DND-41 (cell line): ENCODE data around the gene ST7.

Experiments used
- ATAC-seq: fragments of 200-7000 bp; cut with Tn5 transposase; 3 replicates; pipeline ENCODE4 v1.9.1; 2021; ENCODE audit warnings: low read depth; ENCODE audit not compliant: insufficient read depth
- DNase-seq: peaks from one replicate; pipeline ENCODE4 v3.0.0-alpha.2; 2020
- H2AFZ ChIP-seq: 2 replicates; pipeline ENCODE4 v1.6.0; 2012; ENCODE audit warnings: low read depth, low read length
- H3K27ac ChIP-seq: 2 replicates; pipeline ENCODE4 v1.5.1; 2012; ENCODE audit warnings: low read length, inconsistent platforms
- H3K27me3 ChIP-seq: fragments of 200-600 bp; sonication (generic); 2 replicates; pipeline ENCODE4 v1.6.0; 2012; ENCODE audit warnings: low read length, mild to moderate bottlenecking, inconsistent platforms; ENCODE audit not compliant: insufficient read depth, poor library complexity
- H3K36me3 ChIP-seq: 2 replicates; pipeline ENCODE4 v1.5.1; 2012; ENCODE audit warnings: low read length, inconsistent platforms; ENCODE audit not compliant: insufficient read depth
- H3K4me1 ChIP-seq: 2 replicates; pipeline ENCODE4 v1.5.1; 2012; ENCODE audit warnings: mild to moderate bottlenecking, low read length; ENCODE audit not compliant: insufficient read depth
- H3K4me2 ChIP-seq: 2 replicates; pipeline ENCODE4 v1.6.0; 2012; ENCODE audit warnings: mild to moderate bottlenecking, moderate library complexity, low read length, inconsistent platforms; ENCODE audit not compliant: insufficient read depth
- H3K4me3 ChIP-seq, 2 experiments: fragments of 200-600 bp in 1 of 2; shearing (Covaris generic) in 1 of 2; 2 replicates each; pipeline ENCODE4 v1.5.1; 2012 to 2016; ENCODE audit warnings: inconsistent platforms in 2 of 2, low read length in 2 of 2, mild to moderate bottlenecking in 2 of 2, low read depth in 1 of 2, moderate library complexity in 1 of 2
- H3K79me2 ChIP-seq: 2 replicates; pipeline ENCODE4 v1.6.0; 2012; ENCODE audit warnings: low read length, inconsistent platforms; ENCODE audit not compliant: insufficient read depth
- H3K9ac ChIP-seq: 2 replicates; pipeline ENCODE4 v1.6.0; 2012; ENCODE audit warnings: low read depth, mild to moderate bottlenecking, inconsistent platforms, low read length, moderate library complexity
- H3K9me3 ChIP-seq: 2 replicates; pipeline ENCODE4 v1.5.1; 2012; ENCODE audit warnings: low read length, moderate library complexity, mild to moderate bottlenecking, inconsistent platforms; ENCODE audit not compliant: insufficient read depth, severe bottlenecking
- H4K20me1 ChIP-seq: 2 replicates; pipeline ENCODE4 v1.6.0; 2012; ENCODE audit warnings: low read length; ENCODE audit not compliant: insufficient read depth
- EZH2 ChIP-seq: IDR thresholded peaks from 3 replicates; pipeline ENCODE4 v1.6.1; 2012; ENCODE audit warnings: borderline replicate concordance, low read depth, mild to moderate bottlenecking, moderate library complexity, low read length, inconsistent platforms; ENCODE audit not compliant: severe bottlenecking
- TF ChIP-seq, protein P1 (sequence below): IDR thresholded peaks from 2 replicates; pipeline ENCODE4 v1.5.1; 2012; ENCODE audit warnings: borderline replicate concordance, low read length, moderate library complexity, mild to moderate bottlenecking; ENCODE audit not compliant: poor library complexity, severe bottlenecking; ENCODE audit errors: extremely low read depth

Gene ST7, protein sequence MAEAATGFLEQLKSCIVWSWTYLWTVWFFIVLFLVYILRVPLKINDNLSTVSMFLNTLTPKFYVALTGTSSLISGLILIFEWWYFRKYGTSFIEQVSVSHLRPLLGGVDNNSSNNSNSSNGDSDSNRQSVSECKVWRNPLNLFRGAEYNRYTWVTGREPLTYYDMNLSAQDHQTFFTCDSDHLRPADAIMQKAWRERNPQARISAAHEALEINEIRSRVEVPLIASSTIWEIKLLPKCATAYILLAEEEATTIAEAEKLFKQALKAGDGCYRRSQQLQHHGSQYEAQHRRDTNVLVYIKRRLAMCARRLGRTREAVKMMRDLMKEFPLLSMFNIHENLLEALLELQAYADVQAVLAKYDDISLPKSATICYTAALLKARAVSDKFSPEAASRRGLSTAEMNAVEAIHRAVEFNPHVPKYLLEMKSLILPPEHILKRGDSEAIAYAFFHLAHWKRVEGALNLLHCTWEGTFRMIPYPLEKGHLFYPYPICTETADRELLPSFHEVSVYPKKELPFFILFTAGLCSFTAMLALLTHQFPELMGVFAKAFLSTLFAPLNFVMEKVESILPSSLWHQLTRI

DNA sequence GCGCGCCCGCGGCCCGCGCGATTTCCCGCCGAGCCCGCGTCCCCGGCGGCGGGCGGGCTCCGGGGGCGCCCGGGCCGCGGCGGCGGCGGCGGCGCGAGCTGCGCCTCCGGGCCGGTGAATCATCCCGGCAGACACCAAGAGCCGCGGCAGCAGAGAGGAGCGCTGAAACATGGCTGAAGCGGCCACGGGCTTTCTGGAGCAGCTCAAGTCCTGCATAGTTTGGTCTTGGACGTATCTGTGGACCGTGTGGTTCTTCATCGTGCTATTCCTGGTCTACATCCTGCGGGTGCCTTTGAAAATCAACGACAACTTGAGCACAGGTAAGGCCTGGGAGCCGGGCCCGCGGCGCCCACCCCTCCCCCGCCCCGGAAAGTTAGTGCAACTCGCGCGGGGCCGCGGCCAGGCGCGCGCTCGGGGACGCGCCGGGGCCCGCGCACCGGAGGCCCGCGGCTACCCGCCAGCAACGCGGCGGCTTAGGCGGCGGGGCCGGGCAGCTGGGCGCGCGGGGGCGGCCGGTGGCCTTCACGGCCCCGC, at the start of gene ST7:
Gene ST7 (plus strand): TSS at position 130 of the 534 bp plus-strand sequence. CDS start 40 bp downstream, at position 170.
- no peaks in the 10 kb centered on the region for H3K9me3 ChIP-seq
- no peak within 1 kb of the TSS for H3K4me3 ChIP-seq
- H3K4me1 ChIP-seq: no peaks in the 10 kb centered on the region
- H3K4me2 ChIP-seq: no peak within 1 kb of the TSS
- H3K9ac ChIP-seq: no peak within 1 kb of the TSS
- H4K20me1 ChIP-seq: no peaks in the 10 kb centered on the region
- no peaks in the 10 kb centered on the region for H3K36me3 ChIP-seq
- ATAC-seq (no peak), DNase-seq (no peak)
- H2AFZ ChIP-seq: no peak within 1 kb of the TSS
- peaks cover 8% of the 10 kb centered on the region for H3K27me3 ChIP-seq
- no peak within 1 kb of the TSS for H3K27ac ChIP-seq
- no peaks in the 10 kb centered on the region for H3K79me2 ChIP-seq
- TF ChIP-seq, protein P1, sequence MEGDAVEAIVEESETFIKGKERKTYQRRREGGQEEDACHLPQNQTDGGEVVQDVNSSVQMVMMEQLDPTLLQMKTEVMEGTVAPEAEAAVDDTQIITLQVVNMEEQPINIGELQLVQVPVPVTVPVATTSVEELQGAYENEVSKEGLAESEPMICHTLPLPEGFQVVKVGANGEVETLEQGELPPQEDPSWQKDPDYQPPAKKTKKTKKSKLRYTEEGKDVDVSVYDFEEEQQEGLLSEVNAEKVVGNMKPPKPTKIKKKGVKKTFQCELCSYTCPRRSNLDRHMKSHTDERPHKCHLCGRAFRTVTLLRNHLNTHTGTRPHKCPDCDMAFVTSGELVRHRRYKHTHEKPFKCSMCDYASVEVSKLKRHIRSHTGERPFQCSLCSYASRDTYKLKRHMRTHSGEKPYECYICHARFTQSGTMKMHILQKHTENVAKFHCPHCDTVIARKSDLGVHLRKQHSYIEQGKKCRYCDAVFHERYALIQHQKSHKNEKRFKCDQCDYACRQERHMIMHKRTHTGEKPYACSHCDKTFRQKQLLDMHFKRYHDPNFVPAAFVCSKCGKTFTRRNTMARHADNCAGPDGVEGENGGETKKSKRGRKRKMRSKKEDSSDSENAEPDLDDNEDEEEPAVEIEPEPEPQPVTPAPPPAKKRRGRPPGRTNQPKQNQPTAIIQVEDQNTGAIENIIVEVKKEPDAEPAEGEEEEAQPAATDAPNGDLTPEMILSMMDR: no peak
- TF ChIP-seq EZH2: no peak

DNA sequence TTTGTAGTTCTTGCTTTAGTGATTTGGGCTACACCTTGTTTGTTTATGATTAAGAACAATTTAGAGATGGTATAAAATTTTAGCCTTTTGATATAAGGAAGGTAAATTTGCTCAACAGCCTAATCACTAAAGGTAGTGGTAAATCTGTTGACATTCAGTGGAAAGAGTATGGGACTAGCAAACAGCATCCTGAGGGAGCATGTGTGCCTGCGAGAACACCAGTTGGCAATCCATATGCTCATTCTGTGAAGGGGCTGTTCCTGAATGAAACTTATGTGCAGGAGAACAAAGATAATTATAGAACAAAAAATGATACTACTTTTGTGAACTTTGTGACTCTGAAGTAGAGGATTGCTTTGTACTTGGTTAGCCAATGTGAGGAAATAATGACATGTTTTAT, 46.9 kb upstream of the ST7 start:
- Histone ChIP-seq H3K79me2 (no peaks in the 10 kb centered on the region; the same call in 1 of the 2 replicates), H3K9ac (no peak overlapping the region), H3K36me3 (peaks cover 68% of the 10 kb centered on the region), H3K9me3 (no peaks in the 10 kb centered on the region), H3K4me1 (no peaks in the 10 kb centered on the region), H3K27ac (no peak overlapping the region), H3K4me3 (no peak overlapping the region), H3K4me2 (no peak overlapping the region), H2AFZ (no peak overlapping the region), H3K27me3 (no peaks in the 10 kb centered on the region), H4K20me1 (peaks cover 3% of the 10 kb centered on the region; the same call in 1 of the 2 replicates)
- DNase-seq (no peak), ATAC-seq (no peak)
- TF ChIP-seq, protein P1: no peak
- TF ChIP-seq EZH2: no peak

DNA sequence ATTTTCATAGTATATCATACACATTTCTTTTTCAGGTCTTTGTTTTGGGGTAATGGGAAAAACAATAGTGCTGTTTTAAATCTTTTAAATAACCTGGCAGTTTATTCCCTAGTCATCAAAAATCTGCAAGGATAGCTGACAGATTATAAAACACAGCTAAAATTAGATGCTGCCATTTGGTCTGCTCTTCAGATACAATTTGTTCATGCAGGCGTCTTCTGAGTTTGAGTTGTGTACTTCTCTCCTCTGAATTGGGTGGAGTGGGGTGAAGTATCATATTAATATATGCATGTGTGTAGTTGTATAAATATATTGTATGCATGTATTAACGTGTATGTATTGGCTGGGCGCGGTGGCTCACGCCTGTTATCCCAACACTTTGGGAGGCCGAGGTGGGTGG, 42.9 kb upstream of the ST7 start:
- Histone ChIP-seq H3K27me3 (no peaks in the 10 kb centered on the region), H3K4me1 (no peaks in the 10 kb centered on the region), H3K4me3 (no peak overlapping the region), H3K4me2 (no peak overlapping the region), H3K36me3 (peaks cover 76% of the 10 kb centered on the region), H3K79me2 (no peaks in the 10 kb centered on the region), H3K9me3 (no peaks in the 10 kb centered on the region), H3K27ac (no peak overlapping the region), H4K20me1 (no peaks in the 10 kb centered on the region), H3K9ac (no peak overlapping the region), H2AFZ (no peak overlapping the region)
- TF ChIP-seq EZH2: no peak
- TF ChIP-seq, protein P1: no peak
- DNase-seq: no peak
- ATAC-seq: no peak
